Myocyte (in vitro differentiated cells): Measurements from ENCODE around the gene RAB37. TPM values are rescaled to one million over a fixed set of nuclear protein-coding genes. Genes with fewer than 3 reads are reported as not detected.
A peak's percentile ranks its signal among the peaks of the same experiment; 100 is the strongest.

Experiments
- DNase-seq: peaks from one replicate; pipeline ENCODE4 v3.0.0-alpha.2; 2012; ENCODE audit warnings: low read depth
- total RNA-seq: library from RNA; depleted of rRNA; stranded (reverse); fragments of >200 nt; gene quantifications from 2 replicates; pipeline ENCODE4 v1.2.3, GENCODE V29; 2014

The RAB37 gene
- total RNA-seq, 1 donor from 2014 or later: not detected

DNA sequence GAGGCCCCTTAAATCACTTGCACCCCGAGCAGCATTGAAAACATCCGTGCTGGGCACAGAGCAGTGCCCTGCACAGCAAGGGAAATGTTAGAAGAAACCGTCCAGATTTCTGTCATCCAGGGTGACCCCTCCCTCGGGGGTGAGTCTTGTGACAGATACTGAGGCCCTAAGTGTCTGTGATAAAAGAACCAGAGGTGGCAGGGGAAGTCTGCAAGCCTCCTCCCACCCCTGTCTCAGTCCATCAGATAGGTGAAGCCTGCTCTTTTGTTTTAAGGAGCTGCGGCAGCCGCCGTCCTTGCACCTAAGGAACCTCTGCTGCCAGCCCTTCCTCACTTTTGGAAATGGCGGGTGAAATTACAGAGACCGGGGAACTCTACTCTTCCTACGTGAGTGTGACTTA is 39.9 kb downstream of the RAB37 start:
- no peak for DNase-seq

DNA sequence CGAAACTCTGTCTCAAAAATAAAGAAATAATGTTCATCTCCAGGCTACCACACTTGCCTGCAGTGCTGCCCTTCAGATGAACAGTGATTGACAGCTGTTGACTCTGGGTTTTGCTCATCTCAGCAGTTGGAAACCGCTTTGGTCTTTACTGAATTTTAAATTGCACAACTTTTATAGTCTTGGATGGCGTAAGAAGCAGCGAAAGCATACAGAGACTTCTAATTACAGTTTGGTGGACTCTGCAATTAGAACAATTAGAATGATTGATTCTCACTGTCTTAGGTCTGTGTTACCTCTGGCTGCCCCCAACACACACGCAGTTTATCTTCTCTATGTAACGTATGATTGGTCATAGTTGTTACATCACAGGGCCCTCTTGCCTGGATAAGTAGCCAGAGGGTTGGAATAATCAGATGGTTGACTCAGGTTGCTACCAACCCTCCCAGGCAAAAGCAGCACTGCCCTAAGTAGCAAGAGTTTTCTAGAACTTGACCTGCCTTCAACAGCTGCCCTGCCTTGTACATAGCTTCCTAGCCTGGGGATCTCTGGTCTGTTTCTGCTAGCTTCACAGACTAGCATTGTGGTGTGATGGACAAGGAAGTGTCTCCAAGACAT is 41.0 kb downstream of the RAB37 start:
- DNase-seq: no peak

DNA sequence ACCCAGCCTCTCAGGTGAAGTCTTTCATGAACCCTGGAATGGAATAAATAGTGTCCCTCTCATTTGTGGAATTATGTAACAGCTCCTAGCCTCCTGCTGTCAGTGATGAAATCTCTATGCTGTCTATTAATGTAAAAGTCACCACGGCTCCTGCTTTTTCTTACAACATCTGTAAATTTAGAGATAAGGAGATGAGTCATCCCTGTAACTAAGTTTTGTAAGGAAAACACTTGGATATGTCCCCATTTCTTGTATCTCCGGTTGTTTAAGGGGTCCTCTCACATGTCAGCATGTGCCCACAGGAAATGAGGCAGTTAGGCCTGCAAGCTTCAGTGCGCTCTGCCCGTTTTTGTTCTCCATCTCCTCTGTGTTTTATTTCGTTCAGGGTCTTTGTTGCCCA is 41.9 kb downstream of the RAB37 start:
- no peak for DNase-seq

DNA sequence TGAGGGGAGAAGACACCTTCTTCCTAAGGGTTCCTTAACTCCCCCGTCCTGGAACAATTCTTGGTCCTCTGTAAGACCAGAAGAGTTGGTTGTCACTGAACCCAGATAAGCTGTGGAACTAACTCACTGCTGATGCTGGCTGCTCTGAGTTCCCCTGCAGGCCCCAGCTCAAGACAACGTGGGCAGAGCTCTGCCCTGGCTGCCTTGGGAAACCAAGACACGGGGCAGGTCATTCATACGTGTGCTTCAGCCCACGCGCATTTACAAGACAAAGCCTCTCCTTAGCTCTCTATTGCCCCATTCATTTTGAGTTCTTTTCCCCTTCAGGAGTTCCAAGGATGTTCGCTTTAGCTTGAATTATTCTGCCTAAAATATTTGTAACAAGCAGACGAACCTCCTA is 42.4 kb downstream of the RAB37 start:
- no peak for DNase-seq

GRCh38 chr17:74779948-74780400 is 42.9 kb downstream of the RAB37 start:
- DNase-seq: no peak

- peak; percentile 59 for DNase-seq
Measured at GRCh38 chr17:74780443-74781238, 43.6 kb downstream of the RAB37 start.

DNA sequence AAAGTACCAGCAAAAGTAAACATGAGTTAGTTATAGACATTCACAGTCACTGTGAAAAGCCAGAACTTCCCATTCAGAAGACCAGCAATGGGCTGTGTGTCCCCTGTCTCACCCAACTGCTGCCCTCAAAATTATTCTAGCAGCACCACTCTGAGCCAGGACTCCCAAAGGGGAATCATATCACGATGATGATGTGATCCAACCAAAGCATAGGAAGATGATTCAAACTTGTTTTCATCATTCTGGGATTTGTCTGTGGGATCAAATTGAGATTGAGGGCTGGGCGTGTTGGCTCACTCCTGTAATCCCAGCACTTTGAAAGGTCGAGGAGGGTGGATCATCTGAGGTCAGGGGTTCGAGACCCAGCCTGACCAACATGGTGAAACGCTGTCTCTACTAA is 45.5 kb downstream of the RAB37 start:
- no peak for DNase-seq

- DNase-seq: no peak
Measured at GRCh38 chr17:74784125-74784810, 47.2 kb downstream of the RAB37 start.

DNA sequence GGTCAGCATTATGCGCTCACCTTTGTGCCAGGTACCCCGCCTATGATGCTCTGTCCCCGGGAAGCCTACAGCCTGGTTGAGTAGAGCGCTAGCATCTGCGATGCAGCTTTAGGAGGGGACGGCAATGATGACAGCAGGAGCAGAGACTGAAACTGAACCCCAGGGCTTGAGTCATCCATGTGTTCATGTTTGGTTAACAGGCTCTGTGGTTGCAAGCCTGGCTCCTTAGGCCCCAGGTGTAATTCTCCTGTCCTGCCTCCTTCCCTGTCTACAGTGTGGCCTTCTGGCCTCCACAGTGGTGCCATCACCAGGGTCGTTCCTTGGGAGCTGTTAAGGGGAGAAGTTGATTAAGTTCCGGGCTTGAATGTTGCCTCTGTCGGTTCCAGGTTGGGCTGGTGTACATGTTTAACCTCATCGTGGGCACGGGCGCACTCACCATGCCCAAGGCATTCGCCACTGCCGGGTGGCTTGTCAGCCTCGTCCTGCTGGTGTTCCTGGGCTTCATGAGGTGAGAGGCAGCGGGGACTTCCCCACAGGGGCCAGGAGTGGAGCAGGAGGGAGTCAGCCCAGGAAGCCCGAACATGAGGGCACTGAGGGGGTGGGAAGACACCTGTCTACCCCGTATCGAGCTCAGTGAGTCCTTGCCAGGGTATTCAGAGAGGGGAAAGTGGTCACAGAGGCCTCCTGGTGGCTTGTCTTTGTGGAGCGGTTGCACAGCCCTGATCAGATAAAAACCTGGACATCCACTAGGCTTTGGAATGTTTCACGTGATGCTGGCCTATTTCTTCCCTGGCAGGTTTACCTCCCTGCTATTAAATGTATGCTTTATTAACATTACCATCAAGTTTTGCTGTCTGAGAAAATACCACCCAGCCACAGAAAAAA is 48.3 kb downstream of the RAB37 start:
- DNase-seq: no peak

- no peak for DNase-seq
Measured at GRCh38 chr17:74785981-74786360, 48.9 kb downstream of the RAB37 start.

DNA sequence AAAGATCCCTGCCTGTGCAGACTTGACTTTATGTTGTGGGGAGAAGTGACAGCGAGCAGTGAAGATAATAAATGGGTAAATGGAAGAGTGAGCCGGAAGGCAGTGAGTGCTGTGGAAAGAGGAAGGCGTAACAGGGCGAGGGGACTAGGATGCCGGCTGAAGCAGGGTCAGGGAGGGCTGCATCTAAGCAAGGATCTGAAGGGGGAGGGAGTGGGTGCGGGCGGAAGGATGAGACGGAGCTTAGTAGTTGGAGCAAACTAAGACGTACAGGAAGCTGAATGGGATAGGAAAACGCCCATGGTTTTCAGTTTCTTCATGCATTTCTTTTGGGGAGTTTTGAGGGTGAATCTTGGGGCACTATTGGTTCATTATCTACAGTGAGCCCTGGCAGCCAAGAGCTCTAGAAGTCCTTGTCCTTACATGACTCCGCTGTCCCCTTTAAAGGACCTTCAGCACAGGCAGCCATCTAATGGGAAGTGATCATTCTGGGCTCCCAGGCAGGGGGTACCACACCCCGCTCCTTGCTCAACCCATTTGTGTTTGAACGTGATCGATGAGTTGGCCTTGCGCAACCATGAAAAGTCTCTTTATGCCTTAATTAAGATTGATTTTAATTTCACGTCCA is 49.5 kb downstream of the RAB37 start:
- DNase-seq: no peak

DNA sequence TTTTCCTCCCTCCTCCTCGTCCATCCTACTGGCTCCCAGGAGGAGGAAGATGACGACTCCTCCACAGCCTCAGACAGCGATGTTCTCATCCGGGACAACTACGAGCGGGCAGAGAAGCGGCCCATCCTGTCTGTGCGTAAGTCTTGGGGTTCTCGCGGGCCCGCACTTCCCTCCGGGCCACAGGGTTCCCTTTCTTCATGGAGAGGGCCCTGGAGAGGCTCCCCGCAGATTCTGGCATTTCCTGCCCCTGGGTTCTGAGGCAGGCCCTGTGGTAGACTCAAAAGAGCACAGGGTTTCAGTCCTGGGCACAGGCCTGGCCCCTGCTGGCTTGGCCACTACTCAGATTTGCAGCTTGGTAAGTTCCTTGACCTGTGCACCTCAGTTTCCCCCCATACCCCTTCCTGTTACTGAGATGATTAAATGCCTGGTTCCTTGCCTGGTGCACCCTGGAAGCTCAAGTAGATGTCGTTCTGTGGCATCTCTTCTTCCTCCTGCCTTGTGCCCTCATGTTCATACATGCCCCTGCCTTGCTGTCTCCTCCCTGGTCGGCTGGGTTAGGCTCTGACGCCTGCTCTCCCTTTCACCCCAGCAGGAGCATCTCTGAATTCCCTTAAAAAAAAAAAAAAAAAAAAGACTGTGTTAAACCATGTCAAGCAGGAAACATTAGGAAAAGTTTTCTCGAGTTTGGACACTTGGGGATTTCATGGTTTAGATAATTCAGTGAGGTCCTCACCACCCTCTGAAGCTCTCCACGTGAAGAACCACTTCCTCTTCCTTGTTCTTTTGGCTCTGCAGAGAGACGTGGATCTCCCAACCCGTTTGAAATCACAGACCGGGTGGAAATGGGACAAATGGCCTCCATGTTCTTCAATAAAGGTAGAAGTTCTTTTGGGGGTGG is 53.4 kb downstream of the RAB37 start:
- DNase-seq: no peak

- DNase-seq: no peak
Measured at GRCh38 chr17:74792586-74793105, 55.6 kb downstream of the RAB37 start.

DNA sequence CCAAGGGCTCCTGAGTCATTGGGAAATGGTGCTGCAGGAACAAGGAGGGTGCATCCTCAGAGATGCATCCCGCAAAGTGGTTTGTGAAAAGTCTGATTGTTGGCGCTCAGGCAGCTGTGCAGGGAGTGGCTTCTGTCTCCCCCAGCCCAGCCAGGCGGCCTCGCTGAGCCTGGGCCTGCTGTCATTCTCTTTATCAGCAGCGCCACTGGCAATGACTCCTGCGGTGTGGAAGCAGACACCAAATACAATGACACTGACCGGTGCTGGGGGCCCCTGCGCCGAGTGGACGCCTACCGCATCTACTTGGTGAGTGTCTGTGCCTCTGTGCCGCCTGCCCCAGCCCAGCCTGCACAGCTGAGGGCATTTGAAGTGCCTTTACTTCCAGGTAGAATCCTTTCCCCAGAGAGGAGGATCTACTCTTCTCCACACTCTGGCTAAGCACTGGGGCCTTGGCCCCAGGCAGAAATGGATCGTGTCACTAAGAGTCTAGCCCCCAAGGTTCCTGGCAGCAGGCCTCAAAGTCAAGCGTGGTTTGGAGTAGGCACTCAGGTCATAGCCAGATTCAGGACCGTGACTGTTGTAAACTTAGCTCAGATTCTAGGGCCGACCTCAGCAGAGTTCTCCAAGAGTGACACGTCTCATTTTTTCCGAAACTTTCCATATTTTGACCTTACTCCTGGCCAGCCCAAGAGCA is 58.4 kb downstream of the RAB37 start:
- DNase-seq: no peak

- no peak for DNase-seq
Measured at GRCh38 chr17:74796211-74796610, 59.2 kb downstream of the RAB37 start.

DNA sequence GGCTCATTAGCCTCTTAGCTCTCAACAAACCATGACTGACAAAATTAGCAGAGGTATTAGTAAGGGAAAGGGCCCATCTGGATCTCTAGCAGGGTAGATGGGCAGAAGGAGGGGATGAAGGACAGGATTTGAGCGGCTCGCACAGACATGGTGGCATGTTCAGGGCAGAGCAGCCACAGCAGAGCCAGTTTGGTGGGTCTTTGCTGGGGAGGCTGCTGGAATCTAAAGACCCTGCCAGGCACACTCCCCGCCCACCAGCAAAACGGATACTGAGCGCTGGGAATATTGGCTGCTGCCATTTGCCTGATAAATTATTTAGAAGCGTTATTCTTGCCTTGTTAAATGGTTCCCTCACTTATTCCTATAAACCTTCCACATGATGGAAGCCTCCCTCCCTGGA is 59.8 kb downstream of the RAB37 start:
- no peak for DNase-seq
